T-helper 2 cell treated with Interferon-gamma antibody and Interleukin-4, amounts not matched to agents 100 ng/mL and 5 ng/mL, for 36 hours (primary cell): ENCODE measurements around the gene AGAP1. TPM values are rescaled to one million over a fixed set of nuclear protein-coding genes. Genes with fewer than 3 reads are reported as not detected.

ENCODE experiments used
- intact Hi-C: fragments of 100-400 bp; cut with micrococcal nuclease; formaldehyde crosslinking; loops from one replicate; pipeline ENCODE4 v1.15.1; 2023
- total RNA-seq: library from RNA; stranded (reverse); gene quantifications from 2 replicates; pipeline ENCODE4 v1.2.3, GENCODE V29; 2022

Gene AGAP1
- total RNA-seq, 1 donor from 2014 or later = 1.4 TPM

- intact Hi-C loops = no loop called here
Measured at GRCh38 chr2:235793163-235793752, 299.4 kb downstream of the AGAP1 start.

GRCh38 chr2:235799281-235799680 is 305.4 kb downstream of the AGAP1 start:
- intact Hi-C loops = no loop called here

GRCh38 chr2:235802542-235802941 is 308.7 kb downstream of the AGAP1 start:
- intact Hi-C loops = no loop called here

GRCh38 chr2:235803028-235803427 is 309.2 kb downstream of the AGAP1 start:
- intact Hi-C loops = no loop called here

- intact Hi-C loops = no loop called here
Measured at GRCh38 chr2:235804676-235805075, 310.8 kb downstream of the AGAP1 start.

GRCh38 chr2:235806986-235807750 is 313.3 kb downstream of the AGAP1 start:
- intact Hi-C loops = no loop called here

- intact Hi-C loops = no loop called here
Measured at GRCh38 chr2:235808366-235808765, 314.5 kb downstream of the AGAP1 start.

- intact Hi-C loops = no loop called here
Measured at GRCh38 chr2:235810252-235810651, 316.4 kb downstream of the AGAP1 start.

GRCh38 chr2:235810846-235811245 is 317.0 kb downstream of the AGAP1 start:
- intact Hi-C loops = no loop called here

- intact Hi-C loops = no loop called here
Measured at GRCh38 chr2:235811446-235812184, 317.8 kb downstream of the AGAP1 start.

- intact Hi-C loops = no loop called here
Measured at GRCh38 chr2:235812185-235812665, 318.4 kb downstream of the AGAP1 start.

- intact Hi-C loops = no loop called here
Measured at GRCh38 chr2:235813398-235813797, 319.6 kb downstream of the AGAP1 start.

GRCh38 chr2:235820571-235820970 is 326.7 kb downstream of the AGAP1 start:
- intact Hi-C loops = no loop called here

GRCh38 chr2:235824331-235824730 is 330.5 kb downstream of the AGAP1 start:
- intact Hi-C loops = no loop called here

- intact Hi-C loops = no loop called here
Measured at GRCh38 chr2:235825946-235826345, 332.1 kb downstream of the AGAP1 start.

GRCh38 chr2:235826826-235827225 is 333.0 kb downstream of the AGAP1 start:
- intact Hi-C loops = no loop called here

- intact Hi-C loops = no loop called here
Measured at GRCh38 chr2:235827585-235827992, 333.7 kb downstream of the AGAP1 start.

GRCh38 chr2:235829726-235830125 is 335.9 kb downstream of the AGAP1 start:
- intact Hi-C loops = no loop called here

- intact Hi-C loops = no loop called here
Measured at GRCh38 chr2:235831755-235832154, 337.9 kb downstream of the AGAP1 start.

- intact Hi-C loops = no loop called here
Measured at GRCh38 chr2:235832941-235833340, 339.1 kb downstream of the AGAP1 start.

- intact Hi-C loops = no loop called here
Measured at GRCh38 chr2:235833971-235834620, 340.3 kb downstream of the AGAP1 start.

- intact Hi-C loops = no loop called here
Measured at GRCh38 chr2:235834781-235835180, 340.9 kb downstream of the AGAP1 start.
